HG02678 (cell line): ENCODE results near the gene PDSS1.
"Not testable (repeated sequence)": the region's sequence is repeated elsewhere in the genome, so short reads cannot be mapped to it uniquely, and the experiment has no call there.

Experiments
- ATAC-seq: cut with Tn5 transposase; IDR thresholded peaks from one replicate; pipeline ENCODE4 v1.9.1; 2021; ENCODE audit warnings: mild to moderate bottlenecking, moderate library complexity; ENCODE audit not compliant: unreplicated experiment

PDSS1 gene

GRCh38 chr10:26738301-26738911 is 40.9 kb downstream of the PDSS1 start:
- ATAC-seq: no peak

GRCh38 chr10:26739071-26739631 is 41.6 kb downstream of the PDSS1 start:
- peak; percentile 36 for ATAC-seq

GRCh38 chr10:26741368-26741767 is 43.9 kb downstream of the PDSS1 start:
- no peak for ATAC-seq

GRCh38 chr10:26743091-26743490 is 45.6 kb downstream of the PDSS1 start:
- ATAC-seq: no peak

GRCh38 chr10:26743841-26744240 is 46.3 kb downstream of the PDSS1 start:
- no peak for ATAC-seq

GRCh38 chr10:26746061-26746460 is 48.6 kb downstream of the PDSS1 start:
- ATAC-seq: no peak

- ATAC-seq: peak; percentile 92
Observed at GRCh38 chr10:26755443-26755903, 58.0 kb downstream of the PDSS1 start.

- no peak for ATAC-seq
Observed at GRCh38 chr10:26759008-26759407, 61.5 kb downstream of the PDSS1 start.

GRCh38 chr10:26765549-26765948 is 68.0 kb downstream of the PDSS1 start:
- ATAC-seq: no peak

- no peak for ATAC-seq
Observed at GRCh38 chr10:26770069-26770468, 72.6 kb downstream of the PDSS1 start.

GRCh38 chr10:26773633-26774032 is 76.1 kb downstream of the PDSS1 start:
- ATAC-seq: no peak

- ATAC-seq: no peak
Observed at GRCh38 chr10:26776258-26776657, 78.8 kb downstream of the PDSS1 start.

GRCh38 chr10:26777686-26778085 is 80.2 kb downstream of the PDSS1 start:
- ATAC-seq: no peak

- no peak for ATAC-seq
Observed at GRCh38 chr10:26779176-26779860, 81.8 kb downstream of the PDSS1 start.

GRCh38 chr10:26780106-26780792 is 82.7 kb downstream of the PDSS1 start:
- ATAC-seq: no peak

- peak; percentile 77 for ATAC-seq
Observed at GRCh38 chr10:26780793-26781601, 83.5 kb downstream of the PDSS1 start.

- ATAC-seq: no peak
Observed at GRCh38 chr10:26781797-26782196, 84.3 kb downstream of the PDSS1 start.

- ATAC-seq: no peak
Observed at GRCh38 chr10:26787362-26787761, 89.9 kb downstream of the PDSS1 start.

- ATAC-seq: not testable (repeated sequence)
Observed at GRCh38 chr10:26789779-26790178, 92.3 kb downstream of the PDSS1 start.

GRCh38 chr10:26790221-26790995 is 92.9 kb downstream of the PDSS1 start:
- no peak for ATAC-seq
